Activated CD4-positive, alpha-beta T cell treated with anti-CD3 and anti-CD28 coated beads, Interleukin-2, amount 50 U/mL, for 1 hour (primary cell): ENCODE data around the gene SOAT2.
A peak's percentile ranks its signal among the peaks of the same experiment; 100 is the strongest.

Experiments
- DNase-seq: peaks from one replicate; pipeline ENCODE4 v3.0.0-alpha.2; 2020

The SOAT2 gene

GRCh38 chr12:53065975-53066931 lies 37.0 kb upstream of the SOAT2 start:
- peak; percentile 69 for DNase-seq

GRCh38 chr12:53067074-53067992 lies 36.0 kb upstream of the SOAT2 start:
- DNase-seq, result no peak

DNA sequence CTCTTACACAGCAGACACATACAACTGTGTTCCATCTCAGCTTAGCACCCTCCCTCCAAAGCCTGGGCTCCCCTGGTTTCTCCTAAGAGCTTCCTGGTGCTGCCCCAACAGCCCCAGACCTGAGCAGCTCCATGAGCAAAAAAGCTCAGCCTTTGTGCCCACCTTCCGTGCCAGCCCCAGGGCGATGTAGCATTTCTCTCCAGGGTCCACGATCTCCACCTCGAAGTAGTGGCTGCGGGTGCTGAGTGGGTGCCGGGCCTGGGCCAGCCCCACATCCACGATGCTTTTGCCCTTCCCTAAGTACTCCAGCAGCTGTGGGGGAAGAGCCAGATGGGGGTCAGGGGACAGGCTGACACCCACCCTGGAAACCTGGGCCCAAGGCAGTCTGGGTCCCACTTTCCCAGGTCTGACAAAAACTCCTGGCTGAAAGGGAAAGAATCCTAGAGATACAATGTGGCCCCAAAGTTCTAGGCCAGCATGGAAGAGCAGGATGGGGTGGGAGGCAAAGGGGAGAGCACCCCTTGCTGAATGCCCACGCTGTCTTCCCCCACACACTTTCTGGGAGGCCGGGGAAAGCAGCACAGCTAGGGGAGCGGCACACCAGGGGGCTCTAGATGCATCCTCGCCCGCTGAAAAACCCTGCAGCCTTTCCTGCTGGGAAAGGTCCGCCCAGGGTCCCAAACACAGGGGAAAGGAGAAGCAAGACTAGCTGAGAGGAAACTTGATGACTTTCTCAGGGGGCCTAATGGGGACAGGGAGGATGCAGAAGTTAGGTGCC lies 35.1 kb upstream of the SOAT2 start:
- no peak for DNase-seq

- DNase-seq, result no peak
Observed at GRCh38 chr12:53068811-53069585, 34.3 kb upstream of the SOAT2 start.

DNA sequence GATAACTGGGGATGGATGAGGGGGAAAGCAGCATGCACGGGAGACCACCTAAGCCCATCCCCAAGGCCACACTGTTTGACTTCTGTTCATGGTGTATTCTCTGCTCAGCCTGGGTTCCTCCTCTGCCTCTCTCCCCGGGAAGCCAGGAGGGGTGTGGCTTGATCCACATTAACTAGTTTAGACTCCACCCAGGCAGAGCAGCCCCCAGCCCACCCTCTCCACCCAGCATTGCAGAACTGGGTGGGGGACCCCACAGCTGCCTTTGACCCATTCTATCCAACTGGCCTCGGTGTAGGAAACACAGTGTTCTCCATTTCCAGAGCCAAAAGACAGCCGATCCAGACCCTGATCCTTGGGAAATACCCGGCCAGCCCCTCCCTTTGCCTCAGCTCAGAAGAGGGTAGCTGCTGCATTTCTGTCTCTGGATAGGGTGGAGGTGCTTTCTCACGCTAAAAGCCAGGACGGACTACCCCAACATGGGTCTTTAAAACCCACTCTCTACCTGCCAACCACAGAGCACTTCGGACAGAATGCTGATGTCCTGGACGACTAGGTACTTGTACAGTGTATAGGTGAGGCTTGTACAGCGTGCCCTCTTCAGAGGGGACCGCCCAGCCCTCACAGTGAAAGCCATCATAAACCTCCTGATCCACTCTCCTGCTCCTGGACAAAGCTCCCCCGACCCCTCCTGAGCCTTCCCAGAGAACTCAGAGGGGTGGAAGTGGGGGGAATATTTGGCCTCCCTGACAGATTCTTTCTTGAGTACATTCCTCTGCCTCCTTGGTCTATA lies 33.5 kb upstream of the SOAT2 start:
- DNase-seq, result no peak

GRCh38 chr12:53070877-53071492 lies 32.3 kb upstream of the SOAT2 start:
- no peak for DNase-seq

DNA sequence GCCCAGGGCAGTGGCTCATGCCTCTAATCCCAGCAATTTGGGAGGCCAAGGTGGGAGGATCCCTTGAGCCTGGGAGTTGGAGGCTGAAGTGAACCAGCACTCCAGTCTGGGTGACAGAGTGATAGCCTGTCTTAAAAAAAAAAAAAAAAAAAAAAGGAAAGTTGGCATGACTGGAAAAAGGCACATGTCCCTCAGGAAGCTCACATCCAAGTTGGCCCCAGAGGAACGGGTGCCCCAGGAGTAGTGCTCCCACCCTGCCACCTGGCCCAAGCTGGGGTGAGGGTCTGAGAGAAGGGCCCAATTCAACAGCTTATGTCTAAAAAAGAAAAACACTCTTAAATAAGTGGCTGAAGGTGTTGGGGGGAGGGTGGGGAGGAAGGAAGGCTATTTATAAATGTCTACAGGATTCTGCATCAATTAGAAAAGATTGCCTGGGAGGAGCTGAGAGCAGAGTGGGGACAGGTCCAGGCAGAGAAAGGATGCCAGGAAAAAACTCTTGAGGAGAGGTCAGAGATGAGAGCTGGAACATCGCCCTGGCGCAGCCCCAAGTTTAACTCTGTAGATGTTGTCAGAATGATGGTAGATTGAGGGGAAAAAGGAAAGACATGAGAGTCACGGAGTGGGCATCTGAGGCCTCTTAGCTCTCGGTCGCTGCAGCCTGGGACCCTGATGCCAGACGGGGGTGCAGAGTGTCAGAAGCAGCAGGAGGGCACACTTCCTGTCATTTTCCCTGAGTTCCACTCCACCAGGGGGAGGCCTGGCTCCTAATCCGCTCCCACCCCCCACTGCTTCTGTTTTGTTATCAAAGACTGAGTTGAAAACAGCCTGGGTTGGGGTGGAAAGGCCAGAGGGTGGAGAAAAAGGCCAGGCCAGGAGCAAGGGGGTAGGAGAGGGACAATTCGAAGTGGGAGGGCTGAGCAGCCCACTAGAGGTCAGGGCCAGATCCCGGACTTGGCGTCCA lies 31.4 kb upstream of the SOAT2 start:
- DNase-seq, result no peak

DNA sequence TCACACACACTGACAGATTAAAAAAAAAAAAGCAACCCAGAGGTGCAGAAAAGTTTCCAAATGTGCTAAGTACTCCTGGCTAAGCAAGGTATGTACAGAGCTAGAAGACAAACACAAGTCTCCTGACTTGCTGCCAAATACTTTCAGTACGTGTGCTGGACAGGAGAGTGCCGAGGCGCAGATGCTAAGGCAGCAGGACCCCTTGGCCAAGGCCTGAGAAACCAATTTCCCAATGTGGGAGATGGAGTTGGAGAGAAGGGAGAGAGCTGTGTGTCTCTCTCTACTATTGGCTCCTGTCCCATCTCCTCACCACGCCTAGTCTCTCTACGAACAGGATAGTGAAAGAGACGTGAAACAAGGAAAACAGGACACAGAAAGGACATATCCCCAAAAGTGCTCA lies 29.4 kb upstream of the SOAT2 start:
- no peak for DNase-seq

GRCh38 chr12:53074283-53074998 lies 28.8 kb upstream of the SOAT2 start:
- no peak for DNase-seq

DNA sequence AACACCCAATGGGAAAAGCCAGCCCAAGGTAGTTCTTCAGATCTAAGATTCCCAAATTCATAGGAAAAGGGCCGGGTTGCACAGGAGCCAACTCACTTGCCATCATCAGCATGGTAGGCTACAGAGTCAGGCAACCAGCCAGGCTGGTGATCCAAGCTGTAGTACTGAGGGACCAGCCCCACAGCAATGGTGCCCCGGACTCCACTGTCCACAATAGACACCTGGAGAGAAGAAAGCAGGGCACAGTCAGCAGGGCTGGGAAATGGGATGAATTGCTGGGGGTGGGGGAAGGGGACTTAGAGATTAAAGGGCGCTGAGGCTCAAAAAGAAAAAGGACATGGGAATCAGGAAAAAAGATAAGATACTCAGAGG lies 28.3 kb upstream of the SOAT2 start:
- DNase-seq, result no peak

DNA sequence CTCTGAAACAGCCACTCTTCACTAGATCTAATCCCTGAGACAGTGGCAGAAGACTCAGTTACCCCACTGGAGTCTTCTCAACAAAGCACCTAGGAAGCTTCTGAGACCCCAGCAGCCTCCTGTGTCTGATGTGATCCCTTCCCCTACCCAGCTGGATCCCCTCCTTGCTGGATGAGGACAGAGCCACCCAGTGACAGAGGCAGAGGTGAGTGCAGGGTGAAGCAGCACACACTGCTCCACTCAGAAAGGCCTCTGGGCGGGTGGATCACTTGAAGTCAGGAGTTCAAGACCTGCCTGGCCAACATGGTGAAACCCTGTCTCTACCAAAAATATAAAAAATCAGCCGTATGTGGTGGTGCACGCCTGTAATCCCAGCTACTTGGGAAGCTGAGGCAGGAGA lies 26.8 kb upstream of the SOAT2 start:
- no peak for DNase-seq

- no peak for DNase-seq
Observed at GRCh38 chr12:53077030-53077429, 26.3 kb upstream of the SOAT2 start.

DNA sequence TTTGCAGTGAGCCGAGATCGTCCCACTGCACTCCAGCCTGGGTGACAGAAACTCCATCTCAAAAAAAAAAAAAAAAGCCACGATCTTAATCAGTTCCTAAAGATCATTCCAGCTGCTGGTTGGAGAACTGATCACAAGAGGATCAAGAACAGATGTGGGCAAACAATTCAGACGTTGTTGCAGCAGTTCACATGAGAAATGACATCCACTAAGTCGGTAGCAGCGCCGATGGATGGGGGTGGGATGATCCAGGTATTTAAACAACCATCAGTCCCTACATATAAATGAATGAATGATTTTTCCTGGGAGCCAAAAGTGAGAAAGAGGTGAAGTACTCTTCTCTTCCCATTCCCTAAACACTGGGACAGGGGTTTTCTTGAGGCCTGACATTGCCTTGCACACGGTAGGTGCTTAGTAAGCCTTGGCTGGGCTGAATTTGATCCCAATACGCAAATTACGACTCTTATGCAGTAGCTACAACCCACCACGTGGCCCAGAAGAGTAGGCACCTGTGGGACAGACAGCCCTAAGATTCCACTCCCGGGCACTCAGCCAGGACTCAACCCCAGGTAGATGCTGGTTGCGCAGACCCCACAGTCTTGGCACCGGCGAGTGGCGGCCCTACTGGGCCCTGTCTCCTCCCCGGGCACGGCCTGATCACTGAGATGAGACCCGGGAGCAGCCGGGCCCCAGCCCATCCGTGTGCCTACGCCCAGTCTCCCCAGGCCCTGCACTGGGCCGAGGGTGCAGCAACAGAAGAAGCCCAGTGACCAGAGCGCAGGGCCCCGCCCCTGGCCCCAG lies 24.7 kb upstream of the SOAT2 start:
- peak; percentile 61 for DNase-seq

DNA sequence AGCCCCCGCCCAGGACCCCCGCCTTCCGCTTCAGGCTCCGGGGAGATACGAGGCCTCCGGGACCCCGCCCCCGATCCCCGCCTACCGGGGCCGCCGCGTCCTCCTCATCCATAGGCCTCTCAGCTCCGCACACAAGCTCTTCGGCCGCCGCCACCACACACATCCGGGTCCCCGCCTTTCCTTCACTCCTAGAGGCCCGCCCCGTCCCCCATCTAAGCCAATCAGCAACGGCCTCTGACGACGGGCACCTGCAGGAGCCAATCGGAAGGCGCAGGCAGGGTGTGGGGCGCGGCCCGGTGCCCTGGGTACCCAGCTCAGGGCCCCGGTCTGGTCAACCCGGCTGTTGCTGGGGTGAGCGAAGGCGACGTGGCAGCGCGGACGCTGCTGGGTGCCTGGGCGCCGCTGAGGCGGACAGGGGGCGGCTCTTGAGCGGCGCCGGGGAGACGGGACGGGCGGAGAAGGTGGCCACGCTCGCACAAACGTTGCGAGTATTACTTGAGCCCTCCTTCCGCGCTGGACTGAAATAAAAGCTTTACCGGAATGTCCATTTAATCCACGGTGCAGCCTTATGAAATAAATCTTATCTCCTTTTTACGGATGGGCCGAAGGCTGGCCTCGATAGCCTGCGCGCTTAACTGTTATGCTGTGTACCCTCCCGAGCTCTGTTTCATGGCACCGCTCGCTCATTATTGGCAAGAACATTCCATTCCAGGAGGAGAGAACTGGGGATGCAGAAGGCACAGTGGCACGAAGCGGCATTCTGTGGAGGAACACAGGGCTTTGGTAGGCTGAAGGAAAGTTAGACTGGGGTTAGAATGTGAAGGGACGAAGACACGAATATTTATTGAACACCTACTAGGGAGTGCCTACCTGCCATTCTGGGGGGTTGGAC lies 23.8 kb upstream of the SOAT2 start, which contains the start of gene SPRYD3:
SPRYD3 (minus strand) TSS at position 165 of the 892 bp plus-strand sequence; CDS start at position 108, 57 bp downstream.
- peak; percentile 96 for DNase-seq

- no peak for DNase-seq
Observed at GRCh38 chr12:53082637-53083175, 20.6 kb upstream of the SOAT2 start.

DNA sequence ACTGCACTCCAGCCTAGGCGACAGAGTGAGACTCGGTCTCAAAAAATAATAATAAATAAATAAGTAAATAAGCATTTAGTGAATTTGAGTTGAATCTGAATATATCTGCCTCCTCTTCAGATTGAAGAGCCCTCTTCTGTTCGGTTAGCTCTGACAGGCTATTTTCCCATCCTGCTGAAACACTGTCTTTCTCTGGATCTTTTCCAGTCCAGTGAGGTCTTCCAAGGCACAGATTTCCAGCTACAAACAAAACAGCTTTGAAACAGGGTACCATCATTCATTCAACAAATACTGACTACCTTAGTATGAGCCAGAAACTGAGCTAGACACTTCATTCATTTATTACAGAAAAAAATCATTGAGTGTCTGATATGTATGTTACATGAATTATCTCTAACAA lies 16.9 kb upstream of the SOAT2 start:
- no peak for DNase-seq
